Smooth muscle cell (in vitro differentiated cells): ENCODE results near the gene TGIF1. TPM values are rescaled to one million over a fixed set of nuclear protein-coding genes. Genes with fewer than 3 reads are reported as not detected.

Experiments
- DNase-seq: peaks from one replicate; lab custom pipeline; 2025; ENCODE audit not compliant: unreplicated experiment; lab: John Stamatoyannopoulos, UW
- H2AFZ ChIP-seq: fragments of 200-600 bp; sonication (generic); 2 replicates; pipeline ENCODE4 v1.6.0; 2016; ENCODE audit warnings: antibody characterized with exemption, low read depth, mild to moderate bottlenecking
- H3F3A ChIP-seq: fragments of 200-600 bp; sonication (generic); 2 replicates; pipeline ENCODE4 v1.6.0; 2017; ENCODE audit warnings: antibody characterized with exemption, low read depth
- H3K27ac ChIP-seq: fragments of 200-600 bp; sonication (generic); 2 replicates; pipeline ENCODE4 v1.5.1; 2016; ENCODE audit warnings: low read depth, mild to moderate bottlenecking
- H3K27me3 ChIP-seq: fragments of 200-600 bp; sonication (generic); 2 replicates; pipeline ENCODE4 v1.6.1; 2016; ENCODE audit warnings: low read depth, mild to moderate bottlenecking
- H3K36me3 ChIP-seq: fragments of 200-600 bp; sonication (generic); 2 replicates; pipeline ENCODE4 v1.5.1; 2016; ENCODE audit warnings: low read depth
- H3K4me1 ChIP-seq: fragments of 200-600 bp; sonication (generic); 2 replicates; pipeline ENCODE4 v1.5.1; 2016; ENCODE audit warnings: low read depth
- H3K4me2 ChIP-seq: fragments of 200-600 bp; sonication (generic); 2 replicates; pipeline ENCODE4 v1.6.0; 2016; ENCODE audit warnings: mild to moderate bottlenecking
- H3K4me3 ChIP-seq: fragments of 200-600 bp; sonication (generic); 2 replicates; pipeline ENCODE4 v1.5.1; 2016; ENCODE audit warnings: mild to moderate bottlenecking
- H3K79me2 ChIP-seq: fragments of 200-600 bp; sonication (generic); 2 replicates; pipeline ENCODE4 v1.6.0; 2016; ENCODE audit warnings: low read depth, mild to moderate bottlenecking
- H3K9ac ChIP-seq: fragments of 200-600 bp; sonication (generic); 2 replicates; pipeline ENCODE4 v1.6.0; 2016; ENCODE audit warnings: low read depth
- H3K9me3 ChIP-seq: fragments of 200-600 bp; sonication (generic); replicated peaks from 2 replicates; pipeline ENCODE4 v1.5.1; 2016; ENCODE audit warnings: low read depth
- H4K20me1 ChIP-seq: fragments of 200-600 bp; sonication (generic); 2 replicates; pipeline ENCODE4 v1.6.0; 2016; ENCODE audit warnings: low read depth
- CTCF ChIP-seq: fragments of 200-600 bp; sonication (generic); IDR thresholded peaks from 2 replicates; pipeline ENCODE4 v1.5.1; 2017; ENCODE audit warnings: borderline replicate concordance, mild to moderate bottlenecking, antibody characterized with exemption; ENCODE audit not compliant: insufficient read depth, poor library complexity, severe bottlenecking
- WGBS: methylation state at CpG from one replicate; pipeline ENCODE4 v1.1.7; 2016; ENCODE audit warnings: low lambda C conversion rate; 5-methylcytosine and 5-hydroxymethylcytosine counted together
- polyA plus RNA-seq: library from polyadenylated mRNA; unstranded; fragments of >200 nt; fragmentation: Nextera tagmentation; extraction: Ambion mirVana; gene quantifications from 2 replicates; pipeline ENCODE4 v1.2.1, GENCODE V29; 2016
- total RNA-seq: library from RNA; depleted of rRNA; stranded (reverse); fragments of >200 nt; gene quantifications from 2 replicates; pipeline ENCODE4 v1.2.3, GENCODE V29; 2014

The TGIF1 gene
- total and polyA plus RNA-seq, 2 experiments from 2014 or later, result 96.7 to 165 TPM

GRCh38 chr18:3508576-3509549 is 58.9 kb downstream of the TGIF1 start:
- WGBS, result 77% methylated on average over 17 of the region's 17 CpGs
- no peak overlapping the region for H3K27ac ChIP-seq
- DNase-seq, result no peak
- peaks cover 13% of the 10 kb centered on the region for H3F3A ChIP-seq
- H3K9me3 ChIP-seq, result no peaks in the 10 kb centered on the region
- no peak for TF ChIP-seq CTCF
- no peaks in the 10 kb centered on the region for H3K79me2 ChIP-seq
- no peak overlapping the region for H3K9ac ChIP-seq
- H3K4me1 ChIP-seq, result peaks cover 13% of the 10 kb centered on the region
- H4K20me1 ChIP-seq, result peaks cover 2% of the 10 kb centered on the region
- H3K4me2 ChIP-seq, result no peak overlapping the region
- H3K36me3 ChIP-seq, result no peaks in the 10 kb centered on the region
- no peaks in the 10 kb centered on the region for H3K27me3 ChIP-seq
- no peak overlapping the region for H3K4me3 ChIP-seq
- H2AFZ ChIP-seq, result no peak overlapping the region

Other genes starting within 250 kb of the TGIF1 start
- gene MYOM1, start 230.2 kb upstream of the TGIF1 start, total RNA-seq, result 0.40 and 0.54 TPM in 2 replicates
- 0.20 and 0.87 TPM in 2 replicates for gene MYOM1, start 230.2 kb upstream of the TGIF1 start, polyA plus RNA-seq
- gene MYL12A, start 202.4 kb upstream of the TGIF1 start, total RNA-seq, result 777 and 802 TPM in 2 replicates
- gene MYL12A, start 202.4 kb upstream of the TGIF1 start, polyA plus RNA-seq, result 915 and 953 TPM in 2 replicates
- gene MYL12B, start 188.0 kb upstream of the TGIF1 start, total RNA-seq, result 368 and 427 TPM in 2 replicates
- gene MYL12B, start 188.0 kb upstream of the TGIF1 start, polyA plus RNA-seq, result 498 TPM in 2 replicates